SJCRH30 (cell line): ENCODE measurements around the gene GLUD1. TPM values are rescaled to one million over a fixed set of nuclear protein-coding genes. Genes with fewer than 3 reads are reported as not detected.
"Not testable (repeated sequence)": the region's sequence is repeated elsewhere in the genome, so short reads cannot be mapped to it uniquely, and the experiment has no call there.

Experiments
- DNase-seq, 2 experiments: peaks; one replicate each; pipeline ENCODE4 v3.0.0-alpha.2; 2015 to 2020
- H3K27ac ChIP-seq: fragments of 250-450 bp; sonication (Bioruptor Pico); 2 replicates; pipeline ENCODE4 v1.5.1; 2020; ENCODE audit warnings: mild to moderate bottlenecking, moderate library complexity
- H3K27me3 ChIP-seq: fragments of 250-450 bp; sonication (Bioruptor Pico); 2 replicates; pipeline ENCODE4 v1.5.1; 2020; ENCODE audit warnings: mild to moderate bottlenecking, moderate library complexity
- H3K36me3 ChIP-seq: fragments of 250-450 bp; sonication (Bioruptor Pico); 2 replicates; pipeline ENCODE4 v1.5.1; 2020; ENCODE audit warnings: mild to moderate bottlenecking, moderate library complexity
- H3K4me1 ChIP-seq: fragments of 250-450 bp; sonication (Bioruptor Pico); 2 replicates; pipeline ENCODE4 v1.5.1; 2020; ENCODE audit warnings: mild to moderate bottlenecking, moderate library complexity
- H3K4me3 ChIP-seq: fragments of 250-450 bp; sonication (Bioruptor Pico); 2 replicates; pipeline ENCODE4 v1.5.1; 2020; ENCODE audit warnings: mild to moderate bottlenecking, moderate library complexity
- H3K9me3 ChIP-seq: fragments of 250-450 bp; sonication (Bioruptor Pico); replicated peaks from 2 replicates; pipeline ENCODE4 v1.5.1; 2020; ENCODE audit warnings: mild to moderate bottlenecking, moderate library complexity
- total RNA-seq: library from RNA; depleted of rRNA; stranded (reverse); fragments of >200 nt; shearing (Covaris generic); gene quantifications from 2 replicates; pipeline ENCODE4 v1.2.3, GENCODE V29; 2014

GLUD1 gene
- total RNA-seq, 1 experiment from 2014 or later, result 152 TPM

- Histone ChIP-seq H3K4me1 (peaks cover 4% of the 10 kb centered on the region; the same call in 1 of the 2 replicates), H3K27ac (peak overlapping the region; percentile 91), H3K27me3 (no peaks in the 10 kb centered on the region), H3K9me3 (no peaks in the 10 kb centered on the region), H3K36me3 (peaks cover 5% of the 10 kb centered on the region), H3K4me3 (peak overlapping the region; percentile 77)
- DNase-seq, result peak; percentile 81 to 82
Measured at GRCh38 chr10:87095236-87095945, 748 bp upstream of the GLUD1 start.

- DNase-seq, result peak; percentile 48 to 50
Measured at GRCh38 chr10:87093632-87094372, 841 bp downstream of the GLUD1 start.

GRCh38 chr10:87092861-87093631 is 1.6 kb downstream of the GLUD1 start:
- Histone ChIP-seq H3K4me1 (peaks cover 4% of the 10 kb centered on the region; the same call in 1 of the 2 replicates), H3K4me3 (peak overlapping the region; percentile 76), H3K27ac (no peak overlapping the region), H3K9me3 (no peaks in the 10 kb centered on the region), H3K36me3 (peaks cover 7% of the 10 kb centered on the region), H3K27me3 (no peaks in the 10 kb centered on the region)
- peak; percentile 11 to 48 for DNase-seq

More at GRCh38 chr10:87093632-87094372, 841 bp downstream of the GLUD1 start:
- Histone ChIP-seq H3K27me3 (no peaks in the 10 kb centered on the region), H3K27ac (peak overlapping the region; percentile 54), H3K9me3 (no peaks in the 10 kb centered on the region), H3K4me1 (peaks cover 4% of the 10 kb centered on the region; the same call in 1 of the 2 replicates), H3K36me3 (peaks cover 6% of the 10 kb centered on the region), H3K4me3 (peak overlapping the region; percentile 76)

- peak in 1 of 2 experiments; percentile 2 for DNase-seq
- H3K27ac ChIP-seq, result no peak overlapping the region
- H3K36me3 ChIP-seq, result peaks cover 7% of the 10 kb centered on the region
- H3K27me3 ChIP-seq, result no peaks in the 10 kb centered on the region
- no peaks in the 10 kb centered on the region for H3K9me3 ChIP-seq
- peaks cover 4% of the 10 kb centered on the region; the same call in 1 of the 2 replicates for H3K4me1 ChIP-seq
- peak overlapping the region; percentile 76 for H3K4me3 ChIP-seq
Measured at GRCh38 chr10:87092376-87092860, 2.2 kb downstream of the GLUD1 start.

- Histone ChIP-seq H3K4me1 (no peaks in the 10 kb centered on the region), H3K9me3 (no peaks in the 10 kb centered on the region), H3K4me3 (no peak overlapping the region), H3K27me3 (no peaks in the 10 kb centered on the region), H3K36me3 (peaks cover 5% of the 10 kb centered on the region), H3K27ac (no peak overlapping the region)
- no peak for DNase-seq
Measured at GRCh38 chr10:87090779-87091178, 3.9 kb downstream of the GLUD1 start.

GRCh38 chr10:87089746-87090145 is 4.9 kb downstream of the GLUD1 start:
- Histone ChIP-seq H3K4me3 (no peak overlapping the region), H3K9me3 (no peaks in the 10 kb centered on the region), H3K27ac (no peak overlapping the region), H3K4me1 (no peaks in the 10 kb centered on the region), H3K27me3 (no peaks in the 10 kb centered on the region), H3K36me3 (peaks cover 8% of the 10 kb centered on the region)
- DNase-seq, result no peak

- Histone ChIP-seq H3K27me3 (no peaks in the 10 kb centered on the region), H3K9me3 (no peaks in the 10 kb centered on the region), H3K36me3 (peaks cover 8% of the 10 kb centered on the region; the same call in 1 of the 2 replicates), H3K4me3 (no peak overlapping the region), H3K4me1 (no peaks in the 10 kb centered on the region), H3K27ac (no peak overlapping the region)
- no peak for DNase-seq
Measured at GRCh38 chr10:87085537-87085936, 9.1 kb downstream of the GLUD1 start.

GRCh38 chr10:87084291-87084782 is 10.3 kb downstream of the GLUD1 start:
- not testable (repeated sequence) for H3K4me1 ChIP-seq, DNase-seq, H3K27ac ChIP-seq, H3K27me3 ChIP-seq, H3K9me3 ChIP-seq, H3K36me3 ChIP-seq, H3K4me3 ChIP-seq

GRCh38 chr10:87083576-87084290 is 10.9 kb downstream of the GLUD1 start:
- DNase-seq, H3K4me1 ChIP-seq, H3K27ac ChIP-seq, H3K27me3 ChIP-seq, H3K4me3 ChIP-seq, H3K9me3 ChIP-seq, H3K36me3 ChIP-seq: not testable (repeated sequence)

- not testable (repeated sequence) for H3K27me3 ChIP-seq, H3K4me1 ChIP-seq, H3K9me3 ChIP-seq, DNase-seq, H3K4me3 ChIP-seq, H3K36me3 ChIP-seq, H3K27ac ChIP-seq
Measured at GRCh38 chr10:87082219-87082618, 12.4 kb downstream of the GLUD1 start.

GRCh38 chr10:87081574-87081973 is 13.1 kb downstream of the GLUD1 start:
- not testable (repeated sequence) for H3K4me3 ChIP-seq, H3K9me3 ChIP-seq, H3K27ac ChIP-seq, H3K4me1 ChIP-seq, DNase-seq, H3K36me3 ChIP-seq, H3K27me3 ChIP-seq

- H3K36me3 ChIP-seq, result not testable (repeated sequence)
Measured at GRCh38 chr10:87080621-87081020, 14.0 kb downstream of the GLUD1 start.

GRCh38 chr10:87079106-87079836 is 15.4 kb downstream of the GLUD1 start:
- no peak overlapping the region for H3K27ac ChIP-seq
- no peaks in the 10 kb centered on the region for H3K36me3 ChIP-seq
- H3K27me3 ChIP-seq, result no peaks in the 10 kb centered on the region
- no peak overlapping the region for H3K4me3 ChIP-seq
- H3K9me3 ChIP-seq, result no peaks in the 10 kb centered on the region
- DNase-seq, result no peak
- H3K4me1 ChIP-seq, result no peaks in the 10 kb centered on the region

More at GRCh38 chr10:87080621-87081020, 14.0 kb downstream of the GLUD1 start:
- not testable (repeated sequence) for H3K9me3 ChIP-seq, H3K27ac ChIP-seq, H3K4me3 ChIP-seq, DNase-seq, H3K27me3 ChIP-seq, H3K4me1 ChIP-seq
